ENCODE results near the gene MBD6. TPM values are rescaled to one million over a fixed set of nuclear protein-coding genes. Genes with fewer than 3 reads are reported as not detected.

Gene MBD6
- total RNA-seq, 2 donors from 2014 or later: 12.5 to 14.4 TPM

DNA sequence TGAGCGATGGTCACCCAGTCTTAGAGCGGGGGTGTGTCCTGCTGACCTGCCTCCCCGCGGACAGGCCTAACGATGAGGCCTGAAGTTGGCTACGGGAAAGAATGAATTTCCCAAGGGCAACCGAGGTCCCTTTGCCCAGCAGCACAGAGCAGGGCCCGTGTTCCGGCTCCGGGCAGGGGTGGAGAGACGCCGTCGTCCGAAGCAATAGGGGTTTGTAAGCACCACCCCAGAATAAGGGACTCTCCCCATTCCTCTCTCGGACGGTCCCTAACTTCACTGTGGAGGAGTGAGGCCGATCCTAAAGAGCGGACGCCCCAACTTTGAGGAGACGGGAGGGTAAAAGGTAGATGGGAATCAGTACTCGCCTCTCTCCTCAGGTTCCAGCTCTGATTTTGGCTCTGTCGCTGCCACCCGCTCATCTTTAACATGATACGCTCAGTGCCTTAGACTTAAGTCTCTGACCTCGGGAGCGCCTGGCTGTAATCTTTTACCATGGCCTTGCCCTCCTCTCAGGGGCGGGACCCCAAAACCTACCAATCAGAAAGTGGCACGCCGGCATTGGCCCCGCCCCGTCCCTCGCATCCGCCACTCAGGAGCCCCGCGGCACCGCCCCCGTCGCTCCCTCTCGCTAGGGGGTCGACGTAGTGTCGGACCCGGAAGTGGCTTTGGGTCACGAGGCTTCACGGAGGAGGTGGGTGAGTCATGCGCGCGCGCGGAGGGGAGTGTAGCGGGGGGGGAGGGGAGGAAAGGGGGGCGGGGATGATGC, 2.4 kb upstream of the MBD6 start, which contains the start of gene DDIT3:
TSS of gene DDIT3 (minus strand) at position 462 of the 766 bp plus-strand sequence. CDS start 3,108 bp downstream, outside the sequence.
- Histone ChIP-seq H3K27ac (peak within 1 kb of the TSS; percentile 97 to 100), H3K4me1 (peaks cover 0 to 67% of the 10 kb centered on the region in 2 donors), H3K9me3 (no peaks in the 10 kb centered on the region), H3K27me3 (no peaks in the 10 kb centered on the region), H3K4me3 (peak within 1 kb of the TSS; percentile 93 to 98), H3K36me3 (peaks cover 42% of the 10 kb centered on the region)
- peak; percentile 100 for DNase-seq (ENCODE audit: low spot score)
- TF ChIP-seq, protein P1, sequence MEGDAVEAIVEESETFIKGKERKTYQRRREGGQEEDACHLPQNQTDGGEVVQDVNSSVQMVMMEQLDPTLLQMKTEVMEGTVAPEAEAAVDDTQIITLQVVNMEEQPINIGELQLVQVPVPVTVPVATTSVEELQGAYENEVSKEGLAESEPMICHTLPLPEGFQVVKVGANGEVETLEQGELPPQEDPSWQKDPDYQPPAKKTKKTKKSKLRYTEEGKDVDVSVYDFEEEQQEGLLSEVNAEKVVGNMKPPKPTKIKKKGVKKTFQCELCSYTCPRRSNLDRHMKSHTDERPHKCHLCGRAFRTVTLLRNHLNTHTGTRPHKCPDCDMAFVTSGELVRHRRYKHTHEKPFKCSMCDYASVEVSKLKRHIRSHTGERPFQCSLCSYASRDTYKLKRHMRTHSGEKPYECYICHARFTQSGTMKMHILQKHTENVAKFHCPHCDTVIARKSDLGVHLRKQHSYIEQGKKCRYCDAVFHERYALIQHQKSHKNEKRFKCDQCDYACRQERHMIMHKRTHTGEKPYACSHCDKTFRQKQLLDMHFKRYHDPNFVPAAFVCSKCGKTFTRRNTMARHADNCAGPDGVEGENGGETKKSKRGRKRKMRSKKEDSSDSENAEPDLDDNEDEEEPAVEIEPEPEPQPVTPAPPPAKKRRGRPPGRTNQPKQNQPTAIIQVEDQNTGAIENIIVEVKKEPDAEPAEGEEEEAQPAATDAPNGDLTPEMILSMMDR (IDR thresholded peaks at IDR 0.05): no peak

- TF ChIP-seq, protein P1 (IDR thresholded peaks at IDR 0.05): no peak
- H3K9me3 ChIP-seq: no peaks in the 10 kb centered on the region
- H3K27ac ChIP-seq: peak overlapping the region; percentile 97 to 100
- H3K36me3 ChIP-seq: peaks cover 42% of the 10 kb centered on the region
- H3K27me3 ChIP-seq: no peaks in the 10 kb centered on the region
- H3K4me1 ChIP-seq: peaks cover 0 to 76% of the 10 kb centered on the region in 2 donors
- peak overlapping the region; percentile 93 to 97 for H3K4me3 ChIP-seq
- DNase-seq (ENCODE audit: low spot score): peak; percentile 68
Observed at GRCh38 chr12:57521525-57522010, 1.1 kb upstream of the MBD6 start.

DNA sequence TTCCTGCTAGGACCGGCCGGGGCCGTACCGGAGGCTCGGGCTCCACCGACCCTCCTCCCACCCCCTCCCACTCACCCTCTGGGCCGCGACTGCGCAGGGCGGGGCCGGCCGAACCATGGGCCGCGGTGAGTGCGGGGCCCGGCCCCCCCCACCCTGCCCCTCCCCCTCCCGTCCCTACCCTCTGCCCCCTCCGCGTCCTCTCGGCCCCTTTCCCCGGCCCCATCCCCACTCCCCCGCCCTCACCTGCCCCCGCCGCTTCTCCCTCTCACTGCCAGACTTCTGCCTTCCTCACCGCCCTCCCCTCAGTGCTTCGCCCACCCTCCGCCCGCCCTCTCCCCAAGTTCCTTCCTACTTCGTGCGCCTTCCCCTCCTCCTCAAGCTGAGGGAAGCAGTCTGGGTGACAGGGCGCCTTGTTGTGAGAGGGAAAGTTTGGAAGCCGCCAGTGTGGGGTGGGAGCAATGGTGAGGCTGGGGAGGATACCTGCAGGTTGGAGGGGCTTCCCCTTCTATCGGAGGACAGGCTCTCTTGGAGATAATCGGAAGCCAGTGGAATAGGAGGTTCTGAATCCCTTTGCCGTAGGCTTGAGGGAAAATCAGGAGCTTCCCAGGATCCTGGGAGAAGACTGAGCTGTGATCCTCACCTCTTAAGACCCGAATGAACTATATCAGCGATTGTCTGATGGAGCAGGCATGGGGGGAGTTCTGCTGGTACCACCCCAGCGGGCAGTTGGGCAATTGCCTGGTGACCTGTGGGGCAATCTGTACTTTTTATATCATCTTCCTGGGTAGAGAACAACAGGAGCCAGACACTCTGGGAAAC, 472 bp downstream of the MBD6 start:
- H3K36me3 ChIP-seq: peaks cover 42% of the 10 kb centered on the region
- no peaks in the 10 kb centered on the region for H3K27me3 ChIP-seq
- H3K27ac ChIP-seq: peak overlapping the region; percentile 97 to 100
- peak overlapping the region; percentile 93 to 97 for H3K4me3 ChIP-seq
- DNase-seq (ENCODE audit: low spot score): no peak
- TF ChIP-seq, protein P1 (IDR thresholded peaks at IDR 0.05): no peak
- H3K4me1 ChIP-seq: peaks cover 0 to 62% of the 10 kb centered on the region in 2 donors
- no peaks in the 10 kb centered on the region for H3K9me3 ChIP-seq

DNA sequence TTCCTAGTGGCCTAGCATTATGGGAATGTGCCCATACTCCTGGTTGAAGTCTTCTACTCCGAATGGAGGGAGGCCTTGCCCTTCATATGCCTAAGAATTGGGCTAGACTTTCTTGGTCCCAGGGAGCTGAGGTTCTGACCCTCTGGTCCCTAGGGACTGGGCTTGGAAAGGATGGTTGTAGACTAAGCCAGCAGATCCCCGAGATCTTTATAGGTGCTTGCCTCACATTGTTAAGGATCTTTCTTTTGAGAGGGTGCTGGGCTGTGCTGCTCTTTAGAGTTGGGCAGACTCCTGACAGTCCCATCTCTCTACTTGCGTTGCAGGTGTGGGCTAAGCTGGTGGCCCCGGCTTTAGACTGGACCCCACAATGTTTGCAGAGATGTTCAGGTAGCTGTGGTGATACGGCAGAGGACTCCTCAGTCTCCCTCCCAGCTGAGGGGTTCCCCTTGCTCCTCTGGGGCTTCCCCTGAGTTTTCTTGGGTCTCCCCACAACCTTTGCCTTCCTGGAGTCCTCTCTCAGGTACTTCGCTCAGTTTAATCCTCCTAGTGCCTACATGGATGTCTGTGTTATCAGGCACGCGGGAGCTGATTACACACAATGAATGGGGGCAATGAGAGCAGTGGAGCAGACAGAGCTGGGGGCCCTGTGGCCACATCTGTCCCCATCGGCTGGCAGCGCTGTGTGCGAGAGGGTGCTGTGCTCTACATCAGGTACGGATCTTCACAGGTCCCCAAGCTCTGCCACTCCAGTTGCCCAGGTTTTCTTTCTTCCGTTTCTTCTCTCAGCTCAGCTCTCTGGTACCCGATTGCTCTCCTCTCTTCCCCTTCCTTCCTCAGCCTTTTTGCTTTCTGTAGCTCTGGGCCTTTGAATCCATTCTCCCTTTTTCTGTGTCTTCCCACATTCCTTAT, 1.3 kb downstream of the MBD6 start:
- peak overlapping the region; percentile 97 to 100 for H3K27ac ChIP-seq
- TF ChIP-seq, protein P1 (IDR thresholded peaks at IDR 0.05): no peak
- H3K36me3 ChIP-seq: peaks cover 51% of the 10 kb centered on the region
- peak overlapping the region; percentile 93 to 97 for H3K4me3 ChIP-seq
- no peaks in the 10 kb centered on the region for H3K27me3 ChIP-seq
- H3K9me3 ChIP-seq: no peaks in the 10 kb centered on the region
- no peak for DNase-seq (ENCODE audit: low spot score)
- H3K4me1 ChIP-seq: peaks cover 0 to 53% of the 10 kb centered on the region in 2 donors

Measured in right atrium auricular region (tissue), 2 donors.